GM12878 (cell line): ENCODE data around the gene BSN. TPM values are rescaled to one million over a fixed set of nuclear protein-coding genes. Genes with fewer than 3 reads are reported as not detected.

Experiments
- ATAC-seq: fragments of 200-7000 bp; cut with Tn5 transposase; 3 replicates; pipeline ENCODE4 v1.9.1; 2020; ENCODE audit warnings: mild to moderate bottlenecking, moderate library complexity
- BruUV-seq: library from RNA; stranded (reverse); fragments of 400-500 nt; replicated peaks from 2 replicates; lab custom pipeline; 2021; lab: Mats Ljungman, UMichigan
- CTCF ChIA-PET: fragments of 300-600 bp; sonication (Branson Sonifier 250); formaldehyde crosslinking; extraction: SDS; loops from one replicate; lab custom pipeline; 2021; ENCODE audit warnings: inconsistent platforms; lab: Yijun Ruan, JAX
- POLR2A ChIA-PET: fragments of 350-600 bp; formaldehyde crosslinking; extraction: SDS; loops from one replicate; lab custom pipeline; 2021; ENCODE audit warnings: inconsistent platforms; lab: Charles Lee
- RAD21 ChIA-PET: fragments of 300-600 bp; sonication (Branson Sonifier 250); formaldehyde crosslinking; loops from one replicate; lab custom pipeline; 2023; ENCODE audit warnings: antibody characterized with exemption; ENCODE audit not compliant: unreplicated experiment; lab: Charles Lee
- SMC1A ChIA-PET: fragments of 300-600 bp; sonication (Branson Sonifier 250); formaldehyde crosslinking; loops from one replicate; lab custom pipeline; 2023; ENCODE audit not compliant: unreplicated experiment, uncharacterized antibody; lab: Charles Lee
- DNase-seq: peaks from one replicate; pipeline ENCODE4 v3.0.0-alpha.2; 2011; ENCODE audit warnings: low read depth, low spot score
- FAIRE-seq: peaks from 3 replicates; lab custom pipeline; 2011; peaks lifted over from hg19 to GRCh38; lab: Jason Lieb, UNC
- H2AFZ ChIP-seq: 2 replicates; pipeline ENCODE4 v1.6.0; 2011; ENCODE audit warnings: low read depth, low read length, control low read depth; ENCODE audit not compliant: control insufficient read depth
- H3K27ac ChIP-seq: 2 replicates; pipeline ENCODE4 v1.5.1; 2011; ENCODE audit warnings: control low read depth; ENCODE audit not compliant: control insufficient read depth, insufficient read depth
- H3K27me3 ChIP-seq, 2 experiments: replicated peaks in 1 of 2; 2 replicates each; pipeline versions ENCODE4 v1.6.0 to v1.6.1; 2011; ENCODE audit warnings: low read length in 1 of 2; ENCODE audit not compliant: control insufficient read depth in 2 of 2, insufficient read depth in 2 of 2
- H3K36me3 ChIP-seq, 2 experiments: 2 replicates each; pipeline ENCODE4 v1.5.1; 2011; ENCODE audit warnings: low read length in 1 of 2; ENCODE audit not compliant: control insufficient read depth in 2 of 2, insufficient read depth in 2 of 2
- H3K4me1 ChIP-seq: 2 replicates; pipeline ENCODE4 v1.6.1; 2011; ENCODE audit warnings: mild to moderate bottlenecking, low read length, moderate library complexity, mixed read lengths; ENCODE audit not compliant: control insufficient read depth, insufficient read depth
- H3K4me2 ChIP-seq: 2 replicates; pipeline ENCODE4 v1.6.0; 2011; ENCODE audit warnings: control low read depth; ENCODE audit not compliant: control insufficient read depth, insufficient read depth
- H3K4me3 ChIP-seq: fragments of 200-600 bp; sonication (generic); 2 replicates; pipeline ENCODE4 v1.5.1; 2016
- H3K79me2 ChIP-seq: 2 replicates; pipeline ENCODE4 v1.6.0; 2011; ENCODE audit warnings: low read length; ENCODE audit not compliant: control insufficient read depth, insufficient read depth
- H3K9ac ChIP-seq: 2 replicates; pipeline ENCODE4 v1.8.0; 2011; ENCODE audit warnings: low read length, control low read depth, mixed read lengths; ENCODE audit not compliant: control insufficient read depth, insufficient read depth
- H3K9me3 ChIP-seq: replicated peaks from 3 replicates; pipeline ENCODE4 v1.5.1; 2011; ENCODE audit warnings: mild to moderate bottlenecking, low read length; ENCODE audit not compliant: control insufficient read depth, insufficient read depth
- H4K20me1 ChIP-seq: 2 replicates; pipeline ENCODE4 v1.6.0; 2011; ENCODE audit not compliant: control insufficient read depth, insufficient read depth
- CBX3 ChIP-seq: fragments of 200-600 bp; sonication (generic); IDR thresholded peaks from 2 replicates; pipeline ENCODE4 v1.6.1; 2016; ENCODE audit warnings: low read depth, borderline replicate concordance
- DPF2 ChIP-seq: fragments of 450-650 bp; IDR thresholded peaks from 2 replicates; pipeline ENCODE4 v1.6.1; 2017; ENCODE audit warnings: mild to moderate bottlenecking
- HCFC1 ChIP-seq: fragments of 150-350 bp; IDR thresholded peaks from 2 replicates; pipeline ENCODE4 v1.6.1; 2014; ENCODE audit warnings: low read length
- HDGF ChIP-seq: fragments of 450-650 bp; IDR thresholded peaks from 2 replicates; pipeline ENCODE4 v1.6.1; 2016; ENCODE audit warnings: antibody characterized with exemption
- NFXL1 ChIP-seq: fragments of 450-650 bp; IDR thresholded peaks from 2 replicates; pipeline ENCODE4 v1.6.1; 2017; ENCODE audit warnings: antibody characterized with exemption, mild to moderate bottlenecking, borderline replicate concordance
- POLR2AphosphoS2 ChIP-seq: IDR thresholded peaks from 2 replicates; pipeline ENCODE4 v1.6.1; 2011; ENCODE audit warnings: low read depth, mild to moderate bottlenecking, low read length, improper control_type of control experiment, moderate library complexity
- RCOR1 ChIP-seq: conservative IDR thresholded peaks from 2 replicates; pipeline ENCODE4 v1.6.1; 2012; ENCODE audit warnings: low read depth, low read length, improper control_type of control experiment
- SIN3A ChIP-seq: IDR thresholded peaks from 2 replicates; pipeline ENCODE4 v1.6.1; 2012; ENCODE audit warnings: low read depth, low read length, improper control_type of control experiment
- SMAD1 ChIP-seq: fragments of 450-650 bp; IDR thresholded peaks from 2 replicates; pipeline ENCODE4 v1.6.1; 2018; ENCODE audit warnings: mild to moderate bottlenecking, low read depth; ENCODE audit not compliant: partially characterized antibody
- SMARCA5 ChIP-seq: fragments of 450-650 bp; IDR thresholded peaks from 2 replicates; pipeline ENCODE4 v1.6.1; 2017; ENCODE audit warnings: mild to moderate bottlenecking
- SREBF1 ChIP-seq: IDR thresholded peaks from 2 replicates; pipeline ENCODE4 v1.6.1; 2012; ENCODE audit warnings: mild to moderate bottlenecking, low read length
- TCF12 ChIP-seq: IDR thresholded peaks from 2 replicates; pipeline ENCODE4 v1.6.1; 2011; ENCODE audit warnings: low read depth, mild to moderate bottlenecking, low read length
- ZBED1 ChIP-seq: IDR thresholded peaks from 2 replicates; pipeline ENCODE4 v1.6.1; 2016; ENCODE audit warnings: borderline replicate concordance
- ZBTB11 ChIP-seq: fragments of 450-650 bp; formaldehyde crosslinking; IDR thresholded peaks from 2 replicates; pipeline ENCODE4 v1.5.0; 2022; ENCODE audit warnings: mild to moderate bottlenecking, missing genetic modification characterization
- WGBS: methylation state at CpG from one replicate; pipeline ENCODE4 v1.1.6; 2016; ENCODE audit warnings: low lambda C conversion rate; ENCODE audit not compliant: insufficient replicate concordance, insufficient coverage; ENCODE audit errors: missing lambda C conversion rate; 5-methylcytosine and 5-hydroxymethylcytosine counted together
- in situ Hi-C: fragments of 300-500 bp; cut with MboI; formaldehyde crosslinking; loops from 9 replicates; pipeline ENCODE4 v1.14.3; 2018; ENCODE audit warnings: mixed read lengths
- intact Hi-C: fragments of 100-400 bp; cut with micrococcal nuclease; formaldehyde crosslinking; loops from one replicate; pipeline ENCODE4 v1.14.2; 2022; ENCODE audit not compliant: unreplicated experiment
- polyA plus RNA-seq, 11 experiments: library from polyadenylated mRNA; depleted of rRNA in 4 of 11; unstranded in 6 of 11; stranded (reverse) in 5 of 11; fragments of >200 nt; fragmentation: Nextera tagmentation in 4 of 11; fragmentation: Illumina TruSeq in 1 of 11; extraction: Ambion mirVana in 4 of 11; extraction: Trizol in 1 of 11; gene quantifications; 1 replicate in 1 of 11; 2 replicates in 10 of 11; pipeline versions ENCODE4 v1.2.1 to v1.2.3, GENCODE V29; 2011 to 2016; ENCODE audit warnings: inconsistent platforms in 2 of 11, missing spikeins in 2 of 11, low read depth in 1 of 11
- total RNA-seq, 4 experiments: library from RNA; depleted of rRNA in 3 of 4; stranded (reverse); fragments of >200 nt in 3 of 4; fragmentation: Illumina TruSeq in 1 of 4; extraction: Trizol in 1 of 4; gene quantifications; 2 replicates each; pipeline versions ENCODE4 v1.2.1 to v1.2.3, GENCODE V29; 2013 to 2021
- TF ChIP-seq, protein P1 (sequence below): IDR thresholded peaks from 2 replicates; pipeline ENCODE4 v1.6.1; 2012; ENCODE audit warnings: improper control_type of control experiment, low read depth, low read length; ENCODE audit not compliant: insufficient replicate concordance

BSN gene
- total and polyA plus RNA-seq, 10 of the 15 experiments (the other 5 are each of a cell fraction or from before 2014, with no cell fraction given), result under 0.01 to 0.19 (median 0.05) TPM; not detected in 1

DNA sequence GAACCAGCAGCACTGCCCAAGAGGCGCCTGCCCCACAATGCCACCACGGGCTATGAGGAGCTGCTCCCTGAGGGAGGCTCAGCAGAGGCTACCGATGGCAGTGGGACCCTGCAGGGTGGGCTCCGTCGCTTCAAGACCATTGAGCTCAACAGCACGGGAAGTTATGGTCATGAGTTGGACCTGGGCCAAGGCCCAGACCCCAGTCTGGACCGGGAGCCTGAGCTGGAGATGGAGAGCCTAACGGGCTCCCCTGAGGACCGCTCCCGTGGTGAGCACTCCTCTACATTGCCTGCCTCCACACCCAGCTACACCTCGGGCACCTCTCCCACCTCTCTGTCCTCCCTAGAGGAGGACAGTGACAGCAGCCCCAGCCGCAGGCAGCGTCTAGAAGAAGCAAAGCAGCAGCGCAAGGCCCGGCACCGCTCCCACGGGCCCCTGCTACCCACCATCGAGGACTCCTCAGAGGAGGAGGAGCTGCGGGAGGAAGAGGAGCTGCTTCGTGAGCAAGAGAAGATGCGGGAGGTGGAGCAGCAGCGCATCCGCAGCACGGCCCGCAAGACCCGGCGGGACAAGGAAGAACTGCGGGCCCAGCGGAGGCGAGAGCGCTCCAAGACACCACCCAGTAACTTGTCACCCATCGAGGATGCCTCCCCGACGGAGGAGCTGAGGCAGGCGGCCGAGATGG, 98.1 kb downstream of the BSN start (continued):
- TF ChIP-seq SMARCA5, result no peak

DNA sequence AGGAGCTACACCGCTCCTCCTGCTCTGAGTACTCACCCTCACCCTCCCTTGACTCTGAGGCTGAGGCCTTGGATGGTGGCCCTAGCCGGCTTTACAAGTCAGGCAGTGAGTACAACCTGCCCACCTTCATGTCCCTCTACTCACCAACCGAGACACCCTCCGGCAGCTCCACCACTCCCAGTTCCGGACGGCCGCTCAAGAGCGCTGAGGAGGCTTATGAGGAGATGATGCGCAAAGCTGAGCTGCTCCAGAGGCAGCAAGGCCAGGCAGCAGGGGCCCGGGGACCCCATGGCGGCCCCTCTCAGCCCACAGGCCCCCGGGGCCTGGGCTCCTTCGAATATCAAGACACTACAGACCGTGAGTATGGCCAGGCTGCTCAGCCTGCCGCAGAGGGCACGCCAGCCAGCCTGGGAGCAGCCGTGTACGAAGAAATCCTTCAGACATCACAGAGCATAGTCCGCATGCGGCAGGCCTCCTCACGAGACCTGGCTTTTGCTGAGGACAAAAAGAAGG, 98.7 kb downstream of the BSN start:
- intact Hi-C loops (no loop called here), in situ Hi-C loops (no loop called here)
- H3K4me3 ChIP-seq, result no peak overlapping the region
- DNase-seq (no peak), ATAC-seq (no peak), FAIRE-seq (no peak)
- H4K20me1 ChIP-seq, result no peaks in the 10 kb centered on the region
- H2AFZ ChIP-seq, result no peak overlapping the region
- no peaks in the 10 kb centered on the region for H3K36me3 ChIP-seq
- H3K27me3 ChIP-seq, result no peaks in the 10 kb centered on the region
- BruUV-seq, result no TSS peak
- H3K27ac ChIP-seq, result no peak overlapping the region
- H3K79me2 ChIP-seq, result no peaks in the 10 kb centered on the region
- WGBS, result 42% methylated on average over 21 of the region's 21 CpGs
- ChIA-PET RAD21 (interaction anchor here (0.8 kb wide), 1 partner anchor 201 kb away, joined by 4 read pairs; no protein-coding TSS in a partner anchor), POLR2A (no interaction called here), CTCF (interaction anchor here (0.6 to 1.5 kb wide), 2 partner anchors 52 to 113 kb away, joined by 4 to 8 read pairs; no protein-coding TSS in a partner anchor), SMC1A (no interaction called here)
- H3K9me3 ChIP-seq, result no peaks in the 10 kb centered on the region
- no peak overlapping the region for H3K9ac ChIP-seq
- no peak overlapping the region for H3K4me2 ChIP-seq
- H3K4me1 ChIP-seq, result peaks cover 12% of the 10 kb centered on the region
- no peak for TF ChIP-seq SREBF1
- no peak for TF ChIP-seq RCOR1
- TF ChIP-seq DPF2, result no peak
- no peak for TF ChIP-seq SMARCA5
- no peak for TF ChIP-seq SIN3A
- TF ChIP-seq TCF12, result no peak
- no peak for TF ChIP-seq CBX3
- TF ChIP-seq, protein P1, sequence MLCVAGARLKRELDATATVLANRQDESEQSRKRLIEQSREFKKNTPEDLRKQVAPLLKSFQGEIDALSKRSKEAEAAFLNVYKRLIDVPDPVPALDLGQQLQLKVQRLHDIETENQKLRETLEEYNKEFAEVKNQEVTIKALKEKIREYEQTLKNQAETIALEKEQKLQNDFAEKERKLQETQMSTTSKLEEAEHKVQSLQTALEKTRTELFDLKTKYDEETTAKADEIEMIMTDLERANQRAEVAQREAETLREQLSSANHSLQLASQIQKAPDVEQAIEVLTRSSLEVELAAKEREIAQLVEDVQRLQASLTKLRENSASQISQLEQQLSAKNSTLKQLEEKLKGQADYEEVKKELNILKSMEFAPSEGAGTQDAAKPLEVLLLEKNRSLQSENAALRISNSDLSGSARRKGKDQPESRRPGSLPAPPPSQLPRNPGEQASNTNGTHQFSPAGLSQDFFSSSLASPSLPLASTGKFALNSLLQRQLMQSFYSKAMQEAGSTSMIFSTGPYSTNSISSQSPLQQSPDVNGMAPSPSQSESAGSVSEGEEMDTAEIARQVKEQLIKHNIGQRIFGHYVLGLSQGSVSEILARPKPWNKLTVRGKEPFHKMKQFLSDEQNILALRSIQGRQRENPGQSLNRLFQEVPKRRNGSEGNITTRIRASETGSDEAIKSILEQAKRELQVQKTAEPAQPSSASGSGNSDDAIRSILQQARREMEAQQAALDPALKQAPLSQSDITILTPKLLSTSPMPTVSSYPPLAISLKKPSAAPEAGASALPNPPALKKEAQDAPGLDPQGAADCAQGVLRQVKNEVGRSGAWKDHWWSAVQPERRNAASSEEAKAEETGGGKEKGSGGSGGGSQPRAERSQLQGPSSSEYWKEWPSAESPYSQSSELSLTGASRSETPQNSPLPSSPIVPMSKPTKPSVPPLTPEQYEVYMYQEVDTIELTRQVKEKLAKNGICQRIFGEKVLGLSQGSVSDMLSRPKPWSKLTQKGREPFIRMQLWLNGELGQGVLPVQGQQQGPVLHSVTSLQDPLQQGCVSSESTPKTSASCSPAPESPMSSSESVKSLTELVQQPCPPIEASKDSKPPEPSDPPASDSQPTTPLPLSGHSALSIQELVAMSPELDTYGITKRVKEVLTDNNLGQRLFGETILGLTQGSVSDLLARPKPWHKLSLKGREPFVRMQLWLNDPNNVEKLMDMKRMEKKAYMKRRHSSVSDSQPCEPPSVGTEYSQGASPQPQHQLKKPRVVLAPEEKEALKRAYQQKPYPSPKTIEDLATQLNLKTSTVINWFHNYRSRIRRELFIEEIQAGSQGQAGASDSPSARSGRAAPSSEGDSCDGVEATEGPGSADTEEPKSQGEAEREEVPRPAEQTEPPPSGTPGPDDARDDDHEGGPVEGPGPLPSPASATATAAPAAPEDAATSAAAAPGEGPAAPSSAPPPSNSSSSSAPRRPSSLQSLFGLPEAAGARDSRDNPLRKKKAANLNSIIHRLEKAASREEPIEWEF, result no peak
- no peak for TF ChIP-seq ZBED1
- no peak for TF ChIP-seq ZBTB11 (CRISPR knock-in tag)
- TF ChIP-seq HDGF, result no peak
- no peak for TF ChIP-seq HCFC1
- no peak for TF ChIP-seq POLR2AphosphoS2
- TF ChIP-seq SMAD1, result no peak
- TF ChIP-seq NFXL1, result no peak
